SK-N-SH (cell line): ENCODE measurements around the gene CD19. TPM values are rescaled to one million over a fixed set of nuclear protein-coding genes. Genes with fewer than 3 reads are reported as not detected.

Experiments
- CTCF ChIA-PET: fragments of 300-600, 350-600 bp; formaldehyde crosslinking; extraction: SDS; loops from one replicate; lab custom pipeline; 2021; lab: Yijun Ruan, JAX
- POLR2A ChIA-PET: fragments of 350-600 bp; sonication (Branson Sonifier 250); formaldehyde crosslinking; extraction: SDS; loops from one replicate; lab custom pipeline; 2020; ENCODE audit warnings: antibody characterized with exemption, inconsistent platforms; lab: Yijun Ruan, JAX
- DNase-seq: peaks from one replicate; pipeline ENCODE4 v3.0.0; 2012
- H2AFZ ChIP-seq: fragments of 200-600 bp; sonication (generic); 2 replicates; pipeline ENCODE4 v1.8.1; 2016; ENCODE audit warnings: antibody characterized with exemption, mild to moderate bottlenecking, low read depth
- H3F3A ChIP-seq: fragments of 200-600 bp; sonication (generic); replicated peaks from 2 replicates; pipeline ENCODE3; 2016; ENCODE audit warnings: antibody characterized with exemption, mild to moderate bottlenecking; ENCODE audit not compliant: insufficient read depth
- H3K27ac ChIP-seq, 2 experiments: fragments of 200-500 bp in 1 of 2; fragments of 200-600 bp in 1 of 2; sonication (Bioruptor generic) in 1 of 2; sonication (generic), shearing (Covaris generic) in 1 of 2; 2 replicates each; pipeline versions ENCODE4 v1.5.1 to v1.6.1; 2014 to 2016; ENCODE audit warnings: low read depth in 2 of 2, inconsistent platforms in 1 of 2, low read length in 1 of 2, mild to moderate bottlenecking in 1 of 2, mixed read lengths in 1 of 2
- H3K27me3 ChIP-seq: fragments of 200-600 bp; sonication (generic), shearing (Covaris generic); 2 replicates; pipeline ENCODE4 v1.6.1; 2016; ENCODE audit warnings: mixed run types; ENCODE audit not compliant: insufficient read depth
- H3K36me3 ChIP-seq, 2 experiments: fragments of 200-500 bp in 1 of 2; fragments of 200-600 bp in 1 of 2; sonication (Bioruptor generic) in 1 of 2; sonication (generic) in 1 of 2; replicated peaks in 1 of 2; 2 replicates each; pipeline versions ENCODE3 to v1.5.1; 2014 to 2016; ENCODE audit warnings: low read length in 1 of 2, mild to moderate bottlenecking in 1 of 2; ENCODE audit not compliant: insufficient read depth in 2 of 2, control insufficient read depth in 1 of 2
- H3K4me1 ChIP-seq, 2 experiments: fragments of 200-500 bp in 1 of 2; fragments of 200-600 bp in 1 of 2; sonication (Bioruptor generic) in 1 of 2; sonication (generic), shearing (Covaris generic) in 1 of 2; 2 replicates each; pipeline versions ENCODE4 v1.5.1 to v1.6.1; 2014 to 2016; ENCODE audit warnings: low read depth in 1 of 2, low read length in 1 of 2, mixed run types in 1 of 2; ENCODE audit not compliant: insufficient read depth in 2 of 2, control insufficient read depth in 1 of 2
- H3K4me2 ChIP-seq: fragments of 200-600 bp; sonication (generic), shearing (Covaris generic); 2 replicates; pipeline ENCODE4 v1.6.1; 2017; ENCODE audit warnings: mixed run types
- H3K4me3 ChIP-seq, 2 experiments: fragments of 200-500 bp in 1 of 2; fragments of 200-600 bp in 1 of 2; sonication (Bioruptor generic) in 1 of 2; sonication (generic), shearing (Covaris generic) in 1 of 2; 2 replicates each; pipeline versions ENCODE4 v1.5.1 to v1.8.1; 2014 to 2016; ENCODE audit warnings: low read depth in 2 of 2, inconsistent platforms in 1 of 2, low read length in 1 of 2, mild to moderate bottlenecking in 1 of 2, mixed read lengths in 1 of 2, moderate library complexity in 1 of 2
- H3K79me2 ChIP-seq: fragments of 200-600 bp; sonication (generic); 2 replicates; pipeline ENCODE4 v1.8.1; 2017; ENCODE audit warnings: mild to moderate bottlenecking; ENCODE audit not compliant: insufficient read depth
- H3K9ac ChIP-seq: fragments of 200-600 bp; sonication (generic); 2 replicates; pipeline ENCODE4 v1.6.1; 2017; ENCODE audit warnings: mixed run types
- H3K9me2 ChIP-seq: fragments of 200-600 bp; sonication (generic); 2 replicates; pipeline ENCODE4 v1.6.1; 2017; ENCODE audit warnings: mixed run types
- H3K9me3 ChIP-seq: fragments of 200-600 bp; sonication (generic); 2 replicates; pipeline ENCODE4 v1.6.1; 2017; ENCODE audit warnings: mixed run types, mild to moderate bottlenecking, moderate library complexity
- H4K20me1 ChIP-seq: fragments of 200-600 bp; sonication (generic); 2 replicates; pipeline ENCODE4 v1.6.1; 2017; ENCODE audit warnings: mild to moderate bottlenecking, mixed run types; ENCODE audit not compliant: insufficient read depth
- CHD2 ChIP-seq: fragments of 150-350 bp; IDR thresholded peaks from 2 replicates; pipeline ENCODE4 v1.6.1; 2018; ENCODE audit warnings: low read length; ENCODE audit not compliant: partially characterized antibody
- CTCF ChIP-seq: fragments of 200-600 bp; sonication (generic); IDR thresholded peaks from 2 replicates; pipeline ENCODE4 v1.6.1; 2017; ENCODE audit warnings: antibody characterized with exemption, mild to moderate bottlenecking, moderate library complexity
- EZH2phosphoT487 ChIP-seq: fragments of 200-600 bp; sonication (generic); IDR thresholded peaks from 2 replicates; pipeline ENCODE4 v1.6.1; 2017; ENCODE audit warnings: low read depth, mixed run types, mild to moderate bottlenecking, antibody characterized with exemption, moderate library complexity, borderline replicate concordance
- FOXJ3 ChIP-seq: sonication (generic); formaldehyde crosslinking; IDR thresholded peaks from 2 replicates; pipeline ENCODE4 v1.5.1; 2020; ENCODE audit warnings: mild to moderate bottlenecking, missing genetic modification reagents
- FOXM1 ChIP-seq: IDR thresholded peaks from 2 replicates; pipeline ENCODE4 v1.4.0; 2012; ENCODE audit warnings: low read depth, mild to moderate bottlenecking
- MXI1 ChIP-seq: IDR thresholded peaks from 2 replicates; pipeline ENCODE4 v1.6.1; 2012; ENCODE audit warnings: mild to moderate bottlenecking, low read depth, low read length, improper control_type of control experiment
- NFIC ChIP-seq: IDR thresholded peaks from 2 replicates; pipeline ENCODE4 v1.4.0; 2012; ENCODE audit warnings: borderline replicate concordance
- NRF1 ChIP-seq: IDR thresholded peaks from 2 replicates; pipeline ENCODE4 v1.6.1; 2012; ENCODE audit warnings: low read depth, mild to moderate bottlenecking, low read length
- PBX3 ChIP-seq: IDR thresholded peaks from 2 replicates; pipeline ENCODE4; 2012
- RCOR1 ChIP-seq: fragments of 150-350 bp; IDR thresholded peaks from 2 replicates; pipeline ENCODE4 v1.6.1; 2017; ENCODE audit warnings: antibody characterized with exemption, low read length
- RFX5 ChIP-seq: IDR thresholded peaks from 2 replicates; pipeline ENCODE4 v1.6.1; 2012; ENCODE audit warnings: mild to moderate bottlenecking, improper control_type of control experiment, low read length
- SIN3A ChIP-seq: IDR thresholded peaks from 2 replicates; pipeline ENCODE4 v1.6.1; 2012; ENCODE audit warnings: low read depth, mild to moderate bottlenecking, low read length, moderate library complexity, borderline replicate concordance
- TAF1 ChIP-seq: IDR thresholded peaks from 2 replicates; pipeline ENCODE4 v1.6.1; 2012; ENCODE audit warnings: low read depth, mild to moderate bottlenecking, low read length, moderate library complexity, borderline replicate concordance
- USF1 ChIP-seq: IDR thresholded peaks from 2 replicates; pipeline ENCODE4 v1.4.0; 2012; ENCODE audit warnings: low read depth, borderline replicate concordance
- USF2 ChIP-seq: fragments of 150-350 bp; IDR thresholded peaks from 2 replicates; pipeline ENCODE4 v1.6.1; 2017; ENCODE audit warnings: antibody characterized with exemption, low read length, low read depth, borderline replicate concordance
- WGBS: methylation state at CpG from one replicate; pipeline ENCODE4 v1.1.6; 2017; ENCODE audit warnings: low lambda C conversion rate; 5-methylcytosine and 5-hydroxymethylcytosine counted together
- polyA plus RNA-seq, 3 experiments: library from polyadenylated mRNA; depleted of rRNA; stranded (reverse); fragments of >200 nt; gene quantifications; 2 replicates each; pipeline ENCODE4 v1.2.3, GENCODE V29; 2012

CD19 gene
- polyA plus RNA-seq, 1 of the 3 experiments (the other 2 are of a cell fraction) = not detected

- WGBS = 87% methylated on average over 9 of the region's 18 CpGs
- no peaks in the 10 kb centered on the region for H3K9me2 ChIP-seq
- H3K4me3 ChIP-seq = no peak overlapping the region
- H3F3A ChIP-seq = no peaks in the 10 kb centered on the region
- no peak for TF ChIP-seq RFX5
- TF ChIP-seq FOXJ3 (CRISPR knock-in tag) = no peak
- TF ChIP-seq CTCF = no peak
- no peak for TF ChIP-seq PBX3
- TF ChIP-seq NFIC = no peak
- TF ChIP-seq USF1 = no peak
- no peak for TF ChIP-seq SIN3A
- TF ChIP-seq MXI1 = no peak
- no peaks in the 10 kb centered on the region for H3K79me2 ChIP-seq
- H3K36me3 ChIP-seq = peaks cover 16 to 28% of the 10 kb centered on the region in 2 experiments
- H2AFZ ChIP-seq = no peak overlapping the region
- no peak overlapping the region for H3K4me2 ChIP-seq
- H3K27ac ChIP-seq = no peak overlapping the region
- H3K27me3 ChIP-seq = no peaks in the 10 kb centered on the region
- H3K9ac ChIP-seq = no peak overlapping the region
- H3K4me1 ChIP-seq = no peaks in the 10 kb centered on the region
- no peak for DNase-seq
- CTCF ChIA-PET = interaction anchor here (1.0 kb wide), 1 partner anchor 19 kb away, joined by 3 read pairs; no protein-coding TSS in a partner anchor
- POLR2A ChIA-PET = interaction anchor here (2.6 kb wide), 1 partner anchor 9 kb away, joined by 8 read pairs; the partner anchor contains the start of gene SPNS1
- no peaks in the 10 kb centered on the region for H4K20me1 ChIP-seq
- H3K9me3 ChIP-seq = no peaks in the 10 kb centered on the region
Measured at GRCh38 chr16:28983644-28984043, 51.9 kb downstream of the CD19 start.

GRCh38 chr16:28984091-28984490 lies 52.3 kb downstream of the CD19 start:
- Histone ChIP-seq H3K9me3 (no peaks in the 10 kb centered on the region), H3F3A (no peaks in the 10 kb centered on the region), H3K27me3 (no peaks in the 10 kb centered on the region), H3K4me3 (no peak overlapping the region), H4K20me1 (no peaks in the 10 kb centered on the region), H2AFZ (no peak overlapping the region), H3K36me3 (peaks cover 16 to 28% of the 10 kb centered on the region in 2 experiments), H3K79me2 (no peaks in the 10 kb centered on the region), H3K9me2 (no peaks in the 10 kb centered on the region), H3K27ac (no peak overlapping the region)
- ChIA-PET CTCF (no interaction called here), POLR2A (interaction anchor here (2.6 kb wide), 1 partner anchor 10 kb away, joined by 8 read pairs; the partner anchor contains the start of gene SPNS1)
- no peak for DNase-seq
- TF ChIP-seq EZH2phosphoT487 = no peak
- TF ChIP-seq USF2 = no peak
- no peak for TF ChIP-seq NRF1
- TF ChIP-seq RCOR1 = no peak
- no peak for TF ChIP-seq TAF1
- no peak for TF ChIP-seq CHD2
- no peak for TF ChIP-seq FOXM1
- TF ChIP-seq, all 33 proteins: peak for 0
- WGBS = 88% methylated on average over 11 of the region's 12 CpGs
- Histone ChIP-seq H3K9ac (no peak overlapping the region), H3K4me1 (no peaks in the 10 kb centered on the region), H3K4me2 (no peak overlapping the region)
